HG03095 (cell line): ENCODE measurements around the gene ZDHHC7.

Experiments used
- ATAC-seq: cut with Tn5 transposase; IDR thresholded peaks from one replicate; pipeline ENCODE4 v1.9.1; 2021; ENCODE audit warnings: moderate library complexity; ENCODE audit not compliant: unreplicated experiment

The ZDHHC7 gene

DNA sequence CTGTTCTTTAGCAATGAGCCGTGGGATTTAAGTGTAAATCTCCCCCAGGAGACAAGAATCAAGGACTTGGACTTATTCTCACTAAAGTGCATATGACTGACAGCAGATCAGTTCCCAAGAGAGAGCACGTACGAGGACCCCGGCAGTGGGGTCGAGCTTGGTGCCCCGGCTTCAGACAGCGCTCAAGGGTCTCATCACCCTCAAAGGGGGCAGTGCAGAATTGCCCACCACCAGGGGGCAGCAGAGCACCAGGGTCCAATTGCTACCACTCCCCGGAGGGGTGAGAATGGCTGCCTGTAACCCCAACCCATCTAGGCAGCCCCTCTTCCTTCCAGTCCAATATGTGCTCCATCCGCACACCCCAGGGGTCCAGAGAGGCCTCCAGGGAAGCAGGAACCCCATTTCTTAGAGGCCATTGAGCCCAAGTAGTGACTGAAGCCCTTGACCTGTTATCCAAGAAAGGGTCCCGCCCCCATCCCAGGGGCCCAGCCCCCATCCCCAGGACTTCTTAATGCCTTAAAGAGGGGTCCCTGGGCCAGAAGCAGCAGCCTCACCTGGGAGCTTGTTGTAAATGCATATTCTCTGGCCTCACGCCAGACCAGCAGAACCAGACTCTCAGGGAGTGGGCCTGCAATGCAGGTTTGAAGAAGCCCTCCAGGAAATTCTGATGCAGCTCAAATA is 86.1 kb downstream of the ZDHHC7 start:
- ATAC-seq, result no peak

DNA sequence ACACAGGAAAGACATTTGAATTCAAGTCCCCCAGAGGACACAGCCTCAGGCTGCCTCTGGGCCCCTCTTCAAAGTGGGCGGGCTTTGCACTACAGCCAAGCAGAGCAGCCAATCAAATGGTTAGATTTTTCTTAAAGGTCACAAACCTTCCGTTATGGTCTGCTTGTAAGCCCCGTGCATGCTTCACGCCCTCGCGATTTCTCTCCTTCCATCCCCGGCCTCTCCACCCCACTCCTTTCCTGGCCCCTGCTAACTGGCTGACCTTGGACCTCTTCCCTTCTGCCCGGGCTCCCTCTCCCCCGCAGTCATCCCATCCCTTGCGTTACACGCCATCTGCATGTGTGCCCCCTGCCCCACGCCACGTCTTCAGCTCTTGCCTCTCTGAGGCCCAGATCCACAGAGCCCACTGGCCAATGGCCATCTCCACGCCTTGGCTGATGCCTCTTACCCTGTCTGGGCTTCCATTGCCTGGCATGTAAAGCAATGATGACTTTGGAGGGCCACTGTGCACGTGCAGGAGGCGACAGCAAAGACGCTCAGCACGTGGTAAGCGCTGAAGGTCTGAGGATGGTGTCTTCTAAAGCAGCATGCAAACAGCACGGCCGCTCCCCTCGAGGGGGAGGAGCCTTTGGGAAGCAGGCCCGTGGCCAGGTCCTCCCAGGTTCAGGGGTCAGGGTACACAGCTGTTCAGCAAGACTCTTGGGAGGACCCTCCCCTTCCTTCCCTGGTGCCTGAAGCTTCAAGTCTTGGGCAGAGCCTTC is 86.8 kb downstream of the ZDHHC7 start:
- no peak for ATAC-seq
